Colonic mucosa (tissue), 4 donors: Measurements from ENCODE around the gene SLIT1. TPM values are rescaled to one million over a fixed set of nuclear protein-coding genes. Genes with fewer than 3 reads are reported as not detected.

Experiments
- DNase-seq: peaks from one replicate; pipeline ENCODE4 v3.0.0-alpha.2; 2020
- H3K27ac ChIP-seq: fragments of 200-600 bp; one replicate; pipeline ENCODE4 v1.8.0; 2021
- H3K27me3 ChIP-seq: fragments of 200-600 bp; one replicate; pipeline ENCODE4 v1.8.0; 2021
- H3K36me3 ChIP-seq: fragments of 200-600 bp; one replicate; pipeline ENCODE4 v1.8.0; 2021
- H3K4me1 ChIP-seq: fragments of 200-600 bp; one replicate; pipeline ENCODE4 v1.8.0; 2021; ENCODE audit warnings: mild to moderate bottlenecking
- H3K4me3 ChIP-seq: fragments of 200-600 bp; one replicate; pipeline ENCODE4 v1.8.0; 2021
- H3K9ac ChIP-seq, 2 donors: one replicate each; pipeline ENCODE4 v1.7.0; 2013; ENCODE audit warnings: control low read depth in 2 of 2, low read depth in 2 of 2, low read length in 2 of 2
- H3K9me3 ChIP-seq: fragments of 200-600 bp; one replicate; pipeline ENCODE4 v1.8.0; 2021
- CTCF ChIP-seq: fragments of 200-600 bp; IDR thresholded peaks from one replicate; pipeline ENCODE4 v1.8.0; 2022; ENCODE audit warnings: antibody characterized with exemption, mild to moderate bottlenecking
- intact Hi-C: fragments of 100-400 bp; cut with DNase I; formaldehyde crosslinking; loops from one replicate; pipeline ENCODE4 v1.14.1; 2022
- total RNA-seq, 2 donors: library from RNA; stranded (reverse); fragmentation: NEBNext Ultra II Directional in 1 of 2; extraction: Animal tissue kit (Norgen Biotek cat#: 25700) in 1 of 2; gene quantifications; one replicate each; pipeline ENCODE4 v1.2.1, GENCODE V29; 2021
- donor health status: healthy.
- donor health status: DM: no; HTN: no; CAD: no.
- donor health status: DM: no; HTN: no; CAD: no.

SLIT1 gene
- total RNA-seq, 2 donors from 2014 or later: 0.17 to 0.24 TPM

GRCh38 chr10:97022616-97023015 is 163.1 kb downstream of the SLIT1 start:
- Histone ChIP-seq H3K27me3 (no peaks in the 10 kb centered on the region), H3K4me3 (no peak overlapping the region), H3K36me3 (no peaks in the 10 kb centered on the region), H3K4me1 (no peaks in the 10 kb centered on the region), H3K27ac (no peak overlapping the region), H3K9ac (no peak overlapping the region), H3K9me3 (no peaks in the 10 kb centered on the region)
- intact Hi-C loops: loop anchor here (10.0 kb wide), 1 partner anchor 178 kb away; no protein-coding TSS in a partner anchor
- no peak for DNase-seq
- no peak for TF ChIP-seq CTCF

- no peak for TF ChIP-seq CTCF
These were observed 165.0 kb downstream of the SLIT1 start for GRCh38 chr10:97020452-97021400.

GRCh38 chr10:97019213-97019844 is 166.4 kb downstream of the SLIT1 start:
- no peaks in the 10 kb centered on the region for H3K9me3 ChIP-seq
- no peak for TF ChIP-seq CTCF
- intact Hi-C loops: no loop called here
- no peaks in the 10 kb centered on the region for H3K36me3 ChIP-seq
- H3K4me3 ChIP-seq: no peak overlapping the region
- H3K27ac ChIP-seq: no peak overlapping the region
- no peak overlapping the region for H3K9ac ChIP-seq
- no peaks in the 10 kb centered on the region for H3K4me1 ChIP-seq
- H3K27me3 ChIP-seq: no peaks in the 10 kb centered on the region
- no peak for DNase-seq

More at GRCh38 chr10:97020452-97021400, 165.0 kb downstream of the SLIT1 start:
- intact Hi-C loops: loop anchor here (10.0 kb wide), 1 partner anchor 176 kb away; no protein-coding TSS in a partner anchor
- Histone ChIP-seq H3K36me3 (no peaks in the 10 kb centered on the region), H3K9ac (no peak overlapping the region), H3K27me3 (no peaks in the 10 kb centered on the region), H3K4me3 (no peak overlapping the region), H3K9me3 (no peaks in the 10 kb centered on the region), H3K4me1 (no peaks in the 10 kb centered on the region), H3K27ac (no peak overlapping the region)
- no peak for DNase-seq

- no peak for DNase-seq
- no peaks in the 10 kb centered on the region for H3K36me3 ChIP-seq
- H3K4me3 ChIP-seq: no peak overlapping the region
- H3K27me3 ChIP-seq: no peaks in the 10 kb centered on the region
- no peak overlapping the region for H3K27ac ChIP-seq
- H3K9me3 ChIP-seq: no peaks in the 10 kb centered on the region
- TF ChIP-seq CTCF: no peak
- H3K9ac ChIP-seq: no peak overlapping the region
- no peaks in the 10 kb centered on the region for H3K4me1 ChIP-seq
- intact Hi-C loops: no loop called here
These were observed 167.2 kb downstream of the SLIT1 start for GRCh38 chr10:97018251-97019212.

GRCh38 chr10:97017474-97017903 is 168.3 kb downstream of the SLIT1 start:
- Histone ChIP-seq H3K27ac (no peak overlapping the region), H3K9me3 (no peaks in the 10 kb centered on the region), H3K4me3 (no peak overlapping the region), H3K9ac (no peak overlapping the region), H3K4me1 (no peaks in the 10 kb centered on the region), H3K36me3 (no peaks in the 10 kb centered on the region), H3K27me3 (no peaks in the 10 kb centered on the region)
- no peak for DNase-seq
- intact Hi-C loops: no loop called here
- TF ChIP-seq CTCF: no peak
